Left lung (tissue), 10 donors: ENCODE data around the gene SDK1. TPM values are rescaled to one million over a fixed set of nuclear protein-coding genes. Genes with fewer than 3 reads are reported as not detected.

Experiments
- ATAC-seq: fragments of 200-7000 bp; cut with Tn5 transposase; one replicate; pipeline ENCODE4 v1.9.1; 2020; ENCODE audit warnings: moderate library complexity
- DNase-seq, 4 donors: peaks; one replicate each; pipeline ENCODE4 v3.0.0-alpha.2; 2013 to 2020
- H3K27ac ChIP-seq, 2 donors: fragments of 200-600 bp; sonication (generic) in 1 of 2; one replicate each; pipeline versions ENCODE4 v1.5.0 to v1.8.0; 2020 to 2021
- H3K27me3 ChIP-seq, 2 donors: fragments of 200-600 bp; sonication (generic) in 1 of 2; one replicate each; pipeline versions ENCODE4 v1.5.0 to v1.8.0; 2020 to 2021
- H3K36me3 ChIP-seq, 2 donors: fragments of 200-600 bp; sonication (generic) in 1 of 2; one replicate each; pipeline versions ENCODE4 v1.5.0 to v1.8.0; 2020 to 2021
- H3K4me1 ChIP-seq, 2 donors: fragments of 200-600 bp; one replicate each; pipeline ENCODE4 v1.8.0; 2021
- H3K4me3 ChIP-seq, 2 donors: fragments of 200-600 bp; sonication (generic) in 1 of 2; one replicate each; pipeline versions ENCODE4 v1.5.0 to v1.8.0; 2020 to 2021; ENCODE audit warnings: mild to moderate bottlenecking in 1 of 2
- H3K9me3 ChIP-seq, 2 donors: fragments of 200-600 bp; sonication (generic) in 1 of 2; one replicate each; pipeline versions ENCODE4 v1.5.0 to v1.8.0; 2020 to 2021
- CTCF ChIP-seq, 2 donors: fragments of 200-600 bp; sonication (generic) in 1 of 2; IDR thresholded peaks; one replicate each; pipeline versions ENCODE4 v1.5.0 to v1.8.0; 2021; ENCODE audit warnings: antibody characterized with exemption in 2 of 2
- intact Hi-C, 2 donors: fragments of 100-400 bp; cut with DNase I; formaldehyde crosslinking; loops; one replicate each; pipeline versions ENCODE4 v1.11.2 to v1.14.2; 2022
- polyA plus RNA-seq, 6 donors: library from polyadenylated mRNA; unstranded; fragments of 120-200 nt; gene quantifications; one replicate each; pipeline ENCODE4 v1.2.1, GENCODE V29; 2013; ENCODE audit not compliant: insufficient read length in 6 of 6
- total RNA-seq, 2 donors: library from RNA; stranded (reverse); fragmentation: NEBNext Ultra II Directional; extraction: Animal tissue kit (Norgen Biotek cat#: 25700); gene quantifications; one replicate each; pipeline ENCODE4 v1.2.1, GENCODE V29; 2021
- donor health status: DM: no; HTN: yes; CAD: no.
- donor health status: DM: no; HTN: no; CAD: no.

The SDK1 gene
- total and polyA plus RNA-seq, 8 donors, result 5.5 to 17.6 (median 13.0) TPM

GRCh38 chr7:3846738-3847137, 545.7 kb downstream of the SDK1 start:
- no peaks in the 10 kb centered on the region for H3K4me1 ChIP-seq
- no peak for TF ChIP-seq CTCF (IDR thresholded peaks at IDR 0.05)
- H3K27ac ChIP-seq, result no peak overlapping the region
- H3K27me3 ChIP-seq, result no peaks in the 10 kb centered on the region
- no peaks in the 10 kb centered on the region for H3K9me3 ChIP-seq
- no peak for ATAC-seq
- no peak for DNase-seq
- H3K4me3 ChIP-seq, result no peak overlapping the region
- intact Hi-C loops, result no loop called here
- H3K36me3 ChIP-seq, result no peaks in the 10 kb centered on the region

- no peak for TF ChIP-seq CTCF (IDR thresholded peaks at IDR 0.05)
- H3K9me3 ChIP-seq, result no peaks in the 10 kb centered on the region
- no peak overlapping the region for H3K27ac ChIP-seq
- H3K4me1 ChIP-seq, result no peaks in the 10 kb centered on the region
- H3K4me3 ChIP-seq, result no peak overlapping the region
- intact Hi-C loops, result no loop called here
- DNase-seq (no peak), ATAC-seq (no peak)
- H3K27me3 ChIP-seq, result no peaks in the 10 kb centered on the region
- no peaks in the 10 kb centered on the region for H3K36me3 ChIP-seq
Measured at GRCh38 chr7:3847336-3847735, 546.3 kb downstream of the SDK1 start.

- Histone ChIP-seq H3K27ac (no peak overlapping the region), H3K4me3 (no peak overlapping the region), H3K27me3 (no peaks in the 10 kb centered on the region), H3K4me1 (peaks cover 9 to 17% of the 10 kb centered on the region in 2 donors), H3K36me3 (no peaks in the 10 kb centered on the region), H3K9me3 (peaks cover 0 to 2% of the 10 kb centered on the region in 2 donors)
- ATAC-seq (no peak), DNase-seq (no peak)
- TF ChIP-seq CTCF (IDR thresholded peaks at IDR 0.05), result no peak
- intact Hi-C loops, result no loop called here
Measured at GRCh38 chr7:3859431-3859830, 558.4 kb downstream of the SDK1 start.

- DNase-seq (no peak), ATAC-seq (no peak)
- Histone ChIP-seq H3K9me3 (peaks cover 0 to 2% of the 10 kb centered on the region in 2 donors), H3K36me3 (no peaks in the 10 kb centered on the region), H3K27ac (no peak overlapping the region), H3K4me3 (no peak overlapping the region), H3K27me3 (no peaks in the 10 kb centered on the region), H3K4me1 (peaks cover 9 to 17% of the 10 kb centered on the region in 2 donors)
- no peak for TF ChIP-seq CTCF (IDR thresholded peaks at IDR 0.05)
- intact Hi-C loops, result no loop called here
Measured at GRCh38 chr7:3860932-3861331, 559.9 kb downstream of the SDK1 start.

- TF ChIP-seq CTCF (IDR thresholded peaks at IDR 0.05), result no peak
- Histone ChIP-seq H3K27me3 (no peaks in the 10 kb centered on the region), H3K27ac (peak overlapping the region; percentile 35 to 74), H3K4me3 (no peak overlapping the region), H3K9me3 (peaks cover 0 to 2% of the 10 kb centered on the region in 2 donors), H3K36me3 (no peaks in the 10 kb centered on the region), H3K4me1 (peaks cover 9 to 17% of the 10 kb centered on the region in 2 donors)
- ATAC-seq (no peak), DNase-seq (no peak)
- intact Hi-C loops, result no loop called here
Measured at GRCh38 chr7:3861386-3861785, 560.3 kb downstream of the SDK1 start.
